ENCODE results near the gene CDX1.

Gene CDX1

GRCh38 chr5:150184006-150184405, 17.4 kb downstream of the CDX1 start:
- no peak for DNase-seq (ENCODE audit: low read depth)

- no peak for DNase-seq (ENCODE audit: low read depth)
Measured at GRCh38 chr5:150184990-150185912, 18.7 kb downstream of the CDX1 start.

- DNase-seq (ENCODE audit: low read depth): no peak
Measured at GRCh38 chr5:150186137-150186536, 19.6 kb downstream of the CDX1 start.

- no peak for DNase-seq (ENCODE audit: low read depth)
Measured at GRCh38 chr5:150186897-150187296, 20.3 kb downstream of the CDX1 start.

- DNase-seq (ENCODE audit: low read depth): no peak
Measured at GRCh38 chr5:150188146-150188842, 21.7 kb downstream of the CDX1 start.

GRCh38 chr5:150189326-150189725, 22.7 kb downstream of the CDX1 start:
- no peak for DNase-seq (ENCODE audit: low read depth)

- no peak for DNase-seq (ENCODE audit: low read depth)
Measured at GRCh38 chr5:150189728-150190502, 23.3 kb downstream of the CDX1 start, which contains the start of gene SLC6A7. SLC6A7 (plus strand) TSS chr5:150190062; CDS start chr5:150190328, 266 bp downstream.

- no peak for DNase-seq (ENCODE audit: low read depth)
Measured at GRCh38 chr5:150190503-150190979, 24.0 kb downstream of the CDX1 start.

- DNase-seq (ENCODE audit: low read depth): no peak
Measured at GRCh38 chr5:150190987-150191386, 24.4 kb downstream of the CDX1 start.

GRCh38 chr5:150192462-150192861, 25.9 kb downstream of the CDX1 start:
- DNase-seq (ENCODE audit: low read depth): no peak

- DNase-seq (ENCODE audit: low read depth): no peak
Measured at GRCh38 chr5:150195736-150196485, 29.3 kb downstream of the CDX1 start.

- no peak for DNase-seq (ENCODE audit: low read depth)
Measured at GRCh38 chr5:150196514-150196913, 29.9 kb downstream of the CDX1 start.

- DNase-seq (ENCODE audit: low read depth): no peak
Measured at GRCh38 chr5:150196986-150197385, 30.4 kb downstream of the CDX1 start.

GRCh38 chr5:150197476-150197875, 30.9 kb downstream of the CDX1 start:
- DNase-seq (ENCODE audit: low read depth): no peak

GRCh38 chr5:150202501-150202900, 35.9 kb downstream of the CDX1 start:
- no peak for DNase-seq (ENCODE audit: low read depth)

GRCh38 chr5:150203832-150204589, 37.4 kb downstream of the CDX1 start:
- no peak for DNase-seq (ENCODE audit: low read depth)

GRCh38 chr5:150204590-150204960, 38.0 kb downstream of the CDX1 start:
- no peak for DNase-seq (ENCODE audit: low read depth)

GRCh38 chr5:150206098-150206778, 39.7 kb downstream of the CDX1 start:
- no peak for DNase-seq (ENCODE audit: low read depth)

GRCh38 chr5:150206779-150207115, 40.2 kb downstream of the CDX1 start:
- no peak for DNase-seq (ENCODE audit: low read depth)
